ENCODE results near the gene S100A9.
"Not testable (repeated sequence)": the region's sequence is repeated elsewhere in the genome, so short reads cannot be mapped to it uniquely, and the experiment has no call there.

Gene S100A9

GRCh38 chr1:153345187-153346076 is 12.2 kb upstream of the S100A9 start:
- DNase-seq: no peak

- DNase-seq: peak; percentile 64
Measured at GRCh38 chr1:153346077-153346723, 11.5 kb upstream of the S100A9 start.

- not testable (repeated sequence) for DNase-seq
Measured at GRCh38 chr1:153347049-153347448, 10.6 kb upstream of the S100A9 start.

GRCh38 chr1:153347856-153348255 is 9.8 kb upstream of the S100A9 start:
- DNase-seq: no peak

GRCh38 chr1:153348511-153349362 is 8.9 kb upstream of the S100A9 start, which contains the start of gene PGLYRP4:
Gene PGLYRP4, minus strand, starts transcription at chr1:153348841. Its CDS starts 909 bp downstream, at chr1:153347932.
- DNase-seq: no peak

GRCh38 chr1:153349363-153350320 is 8.0 kb upstream of the S100A9 start:
- no peak for DNase-seq

- no peak for DNase-seq
Measured at GRCh38 chr1:153350321-153350957, 7.2 kb upstream of the S100A9 start.

GRCh38 chr1:153352523-153352922 is 5.1 kb upstream of the S100A9 start:
- DNase-seq: peak; percentile 68

- DNase-seq: peak; percentile 5
Measured at GRCh38 chr1:153353226-153353947, 4.3 kb upstream of the S100A9 start.

- DNase-seq: no peak
Measured at GRCh38 chr1:153354515-153355193, 3.0 kb upstream of the S100A9 start.

- DNase-seq: peak; percentile 29
Measured at GRCh38 chr1:153355445-153356071, 2.1 kb upstream of the S100A9 start.

GRCh38 chr1:153356392-153357075 is 1.1 kb upstream of the S100A9 start:
- DNase-seq: no peak

- no peak for DNase-seq
Measured at GRCh38 chr1:153357076-153357852, 390 bp upstream of the S100A9 start.

GRCh38 chr1:153358691-153358975 is 979 bp downstream of the S100A9 start:
- DNase-seq: no peak

- no peak for DNase-seq
Measured at GRCh38 chr1:153359241-153359640, 1.6 kb downstream of the S100A9 start.

- DNase-seq: no peak
Measured at GRCh38 chr1:153360190-153360589, 2.5 kb downstream of the S100A9 start.

GRCh38 chr1:153360592-153361479 is 3.2 kb downstream of the S100A9 start:
- no peak for DNase-seq

Measured in NCI-H510A treated with DMSO at 0.1 percent for 48 hours (cell line).